Type B pancreatic cell (in vitro differentiated cells): ENCODE results near the gene OBP2A. TPM values are rescaled to one million over a fixed set of nuclear protein-coding genes. Genes with fewer than 3 reads are reported as not detected.

Source experiments
- DNase-seq: peaks from one replicate; pipeline ENCODE4 v3.0.0; 2021; ENCODE audit warnings: mixed read lengths; ENCODE audit not compliant: unreplicated experiment; ENCODE audit errors: extremely low spot score
- H3K27ac Mint-ChIP-seq: 2 replicates; pipeline ENCODE4 v1.8.0; 2021; ENCODE audit warnings: mild to moderate bottlenecking, mixed read lengths
- H3K27me3 Mint-ChIP-seq: 2 replicates; pipeline ENCODE4 v1.8.0; 2021; ENCODE audit warnings: mixed read lengths
- H3K36me3 Mint-ChIP-seq: 2 replicates; pipeline ENCODE4 v1.8.0; 2021; ENCODE audit warnings: mixed read lengths
- H3K4me1 Mint-ChIP-seq: one replicate; pipeline ENCODE4 v1.8.0; 2021; ENCODE audit warnings: mixed read lengths; ENCODE audit not compliant: unreplicated experiment
- H3K4me3 Mint-ChIP-seq: 2 replicates; pipeline ENCODE4 v1.8.0; 2021; ENCODE audit warnings: mild to moderate bottlenecking, mixed read lengths
- H3K9me3 Mint-ChIP-seq: 2 replicates; pipeline ENCODE4 v1.8.0; 2021; ENCODE audit warnings: mixed read lengths
- total RNA-seq: library from RNA; stranded (reverse); gene quantifications from 2 replicates; pipeline ENCODE4 v1.2.1, GENCODE V29; 2021; ENCODE audit warnings: low replicate concordance
- TF ChIP-seq, protein P1 (sequence below): fragments of 200-600 bp; sonication (generic); conservative IDR thresholded peaks from 2 replicates; pipeline ENCODE4 v1.5.0; 2021; ENCODE audit warnings: antibody characterized with exemption, mild to moderate bottlenecking

The OBP2A gene
- total RNA-seq, 1 donor from 2014 or later: not detected

DNA sequence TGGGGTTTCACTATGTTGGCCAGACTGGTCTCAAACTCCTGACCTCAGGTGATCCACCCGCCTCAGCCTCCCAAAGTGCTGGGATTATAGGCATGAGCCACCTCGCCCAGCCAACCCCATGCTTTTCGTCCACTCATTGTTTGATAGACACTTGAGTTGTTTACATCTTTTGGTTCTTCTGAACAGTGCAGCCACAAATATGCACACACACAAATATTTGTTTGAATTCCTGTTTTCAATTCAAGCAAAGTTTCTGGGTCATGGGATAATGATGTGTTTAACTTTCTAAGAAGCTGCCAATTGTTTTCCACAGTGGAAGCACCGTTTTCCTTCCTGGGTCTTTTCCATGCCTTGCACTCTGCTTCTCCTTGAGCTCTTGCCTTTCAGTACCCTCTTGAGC is 8.8 kb downstream of the OBP2A start:
- Mint-ChIP-seq H3K27ac (no peak overlapping the region), H3K9me3 (no peaks in the 10 kb centered on the region), H3K36me3 (no peaks in the 10 kb centered on the region), H3K4me1 (no peaks in the 10 kb centered on the region), H3K27me3 (peaks cover 3% of the 10 kb centered on the region), H3K4me3 (no peak overlapping the region)
- no peak for DNase-seq
- TF ChIP-seq, protein P1, sequence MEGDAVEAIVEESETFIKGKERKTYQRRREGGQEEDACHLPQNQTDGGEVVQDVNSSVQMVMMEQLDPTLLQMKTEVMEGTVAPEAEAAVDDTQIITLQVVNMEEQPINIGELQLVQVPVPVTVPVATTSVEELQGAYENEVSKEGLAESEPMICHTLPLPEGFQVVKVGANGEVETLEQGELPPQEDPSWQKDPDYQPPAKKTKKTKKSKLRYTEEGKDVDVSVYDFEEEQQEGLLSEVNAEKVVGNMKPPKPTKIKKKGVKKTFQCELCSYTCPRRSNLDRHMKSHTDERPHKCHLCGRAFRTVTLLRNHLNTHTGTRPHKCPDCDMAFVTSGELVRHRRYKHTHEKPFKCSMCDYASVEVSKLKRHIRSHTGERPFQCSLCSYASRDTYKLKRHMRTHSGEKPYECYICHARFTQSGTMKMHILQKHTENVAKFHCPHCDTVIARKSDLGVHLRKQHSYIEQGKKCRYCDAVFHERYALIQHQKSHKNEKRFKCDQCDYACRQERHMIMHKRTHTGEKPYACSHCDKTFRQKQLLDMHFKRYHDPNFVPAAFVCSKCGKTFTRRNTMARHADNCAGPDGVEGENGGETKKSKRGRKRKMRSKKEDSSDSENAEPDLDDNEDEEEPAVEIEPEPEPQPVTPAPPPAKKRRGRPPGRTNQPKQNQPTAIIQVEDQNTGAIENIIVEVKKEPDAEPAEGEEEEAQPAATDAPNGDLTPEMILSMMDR: no peak

DNA sequence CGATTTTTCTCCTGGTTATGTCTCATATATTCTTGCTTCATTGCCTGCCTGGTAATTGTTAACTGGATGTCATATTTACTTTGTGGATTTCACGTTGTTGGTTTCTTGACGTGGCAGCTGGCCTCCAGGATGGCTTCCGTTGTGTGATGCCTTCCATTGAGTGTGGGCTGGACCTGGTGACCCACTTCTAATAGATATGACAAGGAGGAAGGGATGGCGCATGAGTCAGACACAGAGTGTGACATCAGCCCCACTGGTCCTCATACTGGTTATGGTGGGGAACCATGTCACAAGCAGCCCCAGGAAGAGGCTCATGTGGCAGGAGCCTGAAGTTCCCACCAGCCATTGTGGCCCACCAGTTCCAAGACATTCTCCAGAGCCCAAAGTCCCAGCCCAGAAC is 9.3 kb downstream of the OBP2A start:
- no peak for DNase-seq
- peaks cover 3% of the 10 kb centered on the region for H3K27me3 Mint-ChIP-seq
- TF ChIP-seq, protein P1: no peak
- H3K9me3 Mint-ChIP-seq: no peaks in the 10 kb centered on the region
- H3K27ac Mint-ChIP-seq: no peak overlapping the region
- no peak overlapping the region for H3K4me3 Mint-ChIP-seq
- H3K36me3 Mint-ChIP-seq: no peaks in the 10 kb centered on the region
- H3K4me1 Mint-ChIP-seq: no peaks in the 10 kb centered on the region

DNA sequence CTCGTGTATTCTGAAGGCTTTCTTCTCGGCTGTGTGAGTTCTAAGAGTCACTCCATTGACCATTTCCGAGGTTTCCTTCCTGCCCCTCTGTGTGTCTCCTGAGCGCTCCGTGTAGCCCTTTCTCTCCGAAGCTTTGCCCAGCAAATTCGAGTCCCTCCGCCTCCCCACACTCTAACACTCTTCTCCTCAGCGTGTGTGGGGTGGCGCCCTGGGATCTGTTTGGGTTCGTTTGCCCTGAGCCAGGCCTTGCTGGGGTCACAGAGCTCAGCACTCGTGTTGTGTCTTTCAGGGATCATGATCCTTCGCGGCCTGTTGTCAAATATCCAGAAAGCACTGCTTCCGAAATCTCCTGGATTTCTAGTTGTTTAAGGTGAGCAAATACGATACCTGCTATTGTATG is 10.0 kb downstream of the OBP2A start:
- H3K9me3 Mint-ChIP-seq: no peaks in the 10 kb centered on the region
- no peak overlapping the region for H3K27ac Mint-ChIP-seq
- no peaks in the 10 kb centered on the region for H3K36me3 Mint-ChIP-seq
- TF ChIP-seq, protein P1: no peak
- peak; percentile 48 for DNase-seq
- peaks cover 3% of the 10 kb centered on the region for H3K27me3 Mint-ChIP-seq
- no peaks in the 10 kb centered on the region for H3K4me1 Mint-ChIP-seq
- H3K4me3 Mint-ChIP-seq: no peak overlapping the region

DNA sequence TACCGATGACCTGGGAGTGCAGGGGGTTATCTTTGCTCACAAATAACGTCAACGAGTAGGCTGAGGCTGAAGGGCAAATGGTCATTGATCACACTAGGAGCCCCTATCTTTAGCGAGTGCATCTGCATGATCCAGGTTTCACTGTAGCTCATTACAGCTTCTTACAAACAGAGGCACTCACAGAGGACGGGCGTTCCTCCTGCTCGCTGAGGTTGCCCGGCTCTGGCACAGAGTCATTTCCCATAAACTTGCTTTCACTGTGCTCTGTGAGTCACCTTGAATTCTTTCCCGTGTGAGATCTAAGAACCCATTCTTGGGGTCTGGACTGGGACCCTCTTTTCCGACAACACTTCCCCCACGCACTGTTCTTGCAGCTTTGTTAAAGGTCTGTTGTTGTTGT is 13.7 kb downstream of the OBP2A start:
- Mint-ChIP-seq H3K27me3 (no peaks in the 10 kb centered on the region), H3K36me3 (no peaks in the 10 kb centered on the region), H3K9me3 (no peaks in the 10 kb centered on the region), H3K4me1 (no peaks in the 10 kb centered on the region), H3K4me3 (no peak overlapping the region), H3K27ac (no peak overlapping the region)
- no peak for DNase-seq
- TF ChIP-seq, protein P1: no peak

DNA sequence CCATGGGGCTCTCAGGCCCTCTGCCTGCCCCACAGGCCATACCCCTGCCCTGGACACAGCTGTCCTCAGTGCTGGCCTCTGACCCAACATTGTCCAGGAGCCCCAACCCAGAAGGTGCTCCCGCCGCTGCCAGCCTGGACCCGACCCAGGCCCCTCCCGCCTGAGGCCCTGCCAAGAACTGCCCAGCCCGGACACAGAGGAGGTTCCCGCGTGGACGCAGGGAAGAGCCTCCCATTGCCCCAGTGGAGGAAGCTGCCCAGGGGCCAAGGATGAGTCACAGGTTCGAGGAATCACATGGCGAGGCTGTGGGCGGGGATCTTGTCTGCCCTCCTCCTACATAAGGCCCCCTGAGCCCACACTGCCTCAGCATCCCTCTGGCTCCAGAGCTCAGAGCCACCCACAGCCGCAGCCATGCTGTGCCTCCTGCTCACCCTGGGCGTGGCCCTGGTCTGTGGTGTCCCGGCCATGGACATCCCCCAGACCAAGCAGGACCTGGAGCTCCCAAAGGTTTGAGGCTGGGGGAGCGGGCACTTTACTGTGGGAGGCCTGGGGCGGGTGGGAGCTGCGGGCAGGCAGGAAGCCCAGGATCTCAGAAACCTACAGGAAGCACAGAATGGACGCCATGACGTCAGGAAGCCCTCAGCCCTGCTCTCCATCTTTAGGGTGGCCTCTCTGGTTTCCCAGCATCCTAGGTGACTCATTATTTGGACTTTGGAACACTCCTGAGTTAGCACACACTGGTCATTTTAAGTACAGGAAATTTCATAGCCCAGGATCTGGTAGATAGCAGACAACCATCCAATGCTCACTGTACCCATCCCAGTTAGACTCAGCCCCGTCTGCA is 15.7 kb downstream of the OBP2A start, which contains the start of gene PAEP:
TSS of gene PAEP (plus strand) at position 366 of the 844 bp plus-strand sequence.
- Mint-ChIP-seq H3K4me1 (no peaks in the 10 kb centered on the region), H3K4me3 (no peak within 1 kb of the TSS), H3K27ac (no peak within 1 kb of the TSS), H3K9me3 (no peaks in the 10 kb centered on the region), H3K27me3 (no peaks in the 10 kb centered on the region), H3K36me3 (no peaks in the 10 kb centered on the region)
- TF ChIP-seq, protein P1: no peak
- DNase-seq: peak; percentile 63
